A549 (cell line): Measurements from ENCODE around the gene AMIGO3. TPM values are rescaled to one million over a fixed set of nuclear protein-coding genes. Genes with fewer than 3 reads are reported as not detected.

ENCODE experiments used
- ATAC-seq, 2 experiments: fragments of 200-7000 bp in 1 of 2; fragments of >200 bp in 1 of 2; cut with Nextera tagmentation in 1 of 2; cut with Tn5 transposase in 1 of 2; 3 replicates each; pipeline versions ENCODE4 v1.8.0 to v1.9.1; 2018 to 2020; ENCODE audit warnings: mild to moderate bottlenecking in 1 of 2, moderate library complexity in 1 of 2
- CTCF ChIA-PET: fragments of 300-600 bp; sonication (Branson Sonifier 250); formaldehyde crosslinking; extraction: SDS; loops from one replicate; lab custom pipeline; 2021; ENCODE audit warnings: antibody characterized with exemption, inconsistent platforms; lab: Yijun Ruan, JAX
- POLR2A ChIA-PET: fragments of 350-600 bp; formaldehyde crosslinking; extraction: SDS; loops from one replicate; lab custom pipeline; 2021; ENCODE audit warnings: antibody characterized with exemption, inconsistent platforms; lab: Yijun Ruan, JAX
- DNase-seq, 2 experiments: peaks; one replicate each; pipeline versions ENCODE4 v3.0.0 to v3.0.0-alpha.2; 2011 to 2016; ENCODE audit warnings: low read depth in 1 of 2, low spot score in 1 of 2
- FAIRE-seq: peaks from 2 replicates; lab custom pipeline; 2011; peaks lifted over from hg19 to GRCh38; lab: Jason Lieb, UNC
- H3K27ac ChIP-seq, 2 experiments: fragments of >200 bp; sonication (Bioruptor Twin); formaldehyde crosslinking; 3 replicates each; pipeline ENCODE4 v1.5.1; 2016 to 2017
- H3K4me1 ChIP-seq: fragments of >200 bp; sonication (Bioruptor Twin); formaldehyde crosslinking; 3 replicates; pipeline ENCODE4 v1.6.1; 2016
- H3K4me2 ChIP-seq: fragments of >200 bp; sonication (Bioruptor Twin); formaldehyde crosslinking; 3 replicates; pipeline ENCODE4 v1.6.1; 2016
- H3K4me3 ChIP-seq: fragments of >200 bp; sonication (Bioruptor Twin); formaldehyde crosslinking; 3 replicates; pipeline ENCODE4 v1.5.1; 2016
- H3K9me3 ChIP-seq: fragments of >200 bp; sonication (Bioruptor Twin); formaldehyde crosslinking; 3 replicates; pipeline ENCODE4 v1.6.1; 2016
- ATOH8 ChIP-seq: fragments of 250-450 bp; sonication (Bioruptor Pico); IDR thresholded peaks from 2 replicates; pipeline ENCODE4 v1.5.0; 2020; ENCODE audit warnings: low read depth, mild to moderate bottlenecking, moderate library complexity
- BHLHE40 ChIP-seq: IDR thresholded peaks from 2 replicates; pipeline ENCODE4 v1.6.1; 2012; ENCODE audit warnings: low read depth, low read length, inconsistent platforms
- CBX8 ChIP-seq: fragments of 200-600 bp; sonication (generic); IDR thresholded peaks from 2 replicates; pipeline ENCODE4 v1.6.1; 2016
- CHD2 ChIP-seq: fragments of 150-350 bp; IDR thresholded peaks from 2 replicates; pipeline ENCODE4 v1.6.1; 2014; ENCODE audit warnings: low read length; ENCODE audit not compliant: partially characterized antibody
- CTCF ChIP-seq: fragments of >200 bp; sonication (Bioruptor Twin); formaldehyde crosslinking; IDR thresholded peaks from 3 replicates; pipeline ENCODE4 v1.5.1; 2016
- E2F6 ChIP-seq: IDR thresholded peaks from 2 replicates; pipeline ENCODE4 v1.6.1; 2012; ENCODE audit warnings: low read depth, borderline replicate concordance
- FOXS1 ChIP-seq: fragments of 250-450 bp; sonication (Bioruptor Pico); IDR thresholded peaks from 2 replicates; pipeline ENCODE4 v1.5.0; 2020; ENCODE audit warnings: mild to moderate bottlenecking, moderate library complexity
- GATA3 ChIP-seq: IDR thresholded peaks from 2 replicates; pipeline ENCODE4 v1.6.1; 2012; ENCODE audit warnings: borderline replicate concordance
- HEYL ChIP-seq: fragments of 250-450 bp; sonication (Bioruptor Pico); IDR thresholded peaks from 2 replicates; pipeline ENCODE4 v1.8.0; 2021; ENCODE audit warnings: mild to moderate bottlenecking, moderate library complexity
- HOXA7 ChIP-seq: fragments of 250-450 bp; sonication (Bioruptor Pico); IDR thresholded peaks from 2 replicates; pipeline ENCODE4 v1.5.0; 2020; ENCODE audit warnings: mild to moderate bottlenecking, moderate library complexity
- KDM5A ChIP-seq: fragments of 200-600 bp; sonication (generic); IDR thresholded peaks from 2 replicates; pipeline ENCODE4 v1.6.1; 2016; ENCODE audit warnings: antibody characterized with exemption, mild to moderate bottlenecking
- MYC ChIP-seq: IDR thresholded peaks from 2 replicates; pipeline ENCODE4 v1.6.1; 2012; ENCODE audit warnings: mild to moderate bottlenecking, inconsistent platforms, low read length, improper control_type of control experiment, borderline replicate concordance
- NPAS2 ChIP-seq: fragments of 250-450 bp; sonication (Bioruptor Pico); IDR thresholded peaks from 2 replicates; pipeline ENCODE4 v1.8.0; 2022; ENCODE audit warnings: mild to moderate bottlenecking, moderate library complexity, borderline replicate concordance
- NR3C1 ChIP-seq: fragments of >200 bp; sonication (Bioruptor Twin); formaldehyde crosslinking; IDR thresholded peaks from 3 replicates; pipeline ENCODE4 v1.6.1; 2017
- PHF8 ChIP-seq: fragments of 200-600 bp; sonication (generic); IDR thresholded peaks from 2 replicates; pipeline ENCODE4 v1.6.1; 2016; ENCODE audit warnings: low read depth, mild to moderate bottlenecking, antibody characterized with exemption, moderate library complexity, borderline replicate concordance
- RAD21 ChIP-seq, 2 experiments: fragments of >200 bp in 1 of 2; sonication (Bioruptor Twin) in 1 of 2; formaldehyde crosslinking in 1 of 2; IDR thresholded peaks in 1 of 2; conservative IDR thresholded peaks in 1 of 2; 2 replicates in 1 of 2; 3 replicates in 1 of 2; pipeline ENCODE4 v1.6.1; 2012 to 2018; ENCODE audit warnings: inconsistent platforms in 1 of 2
- REST ChIP-seq: fragments of 200-600 bp; sonication (generic); IDR thresholded peaks from 2 replicates; pipeline ENCODE4 v1.6.1; 2016; ENCODE audit warnings: antibody characterized with exemption, mild to moderate bottlenecking, moderate library complexity
- RFX5 ChIP-seq: fragments of 450-650 bp; IDR thresholded peaks from 2 replicates; pipeline ENCODE4 v1.7.1; 2014; ENCODE audit warnings: antibody characterized with exemption, mild to moderate bottlenecking, moderate library complexity
- RNF2 ChIP-seq: fragments of 200-600 bp; sonication (generic); IDR thresholded peaks from 2 replicates; pipeline ENCODE4 v1.6.1; 2016; ENCODE audit warnings: low read depth, mild to moderate bottlenecking, antibody characterized with exemption, moderate library complexity, borderline replicate concordance
- SREBF2 ChIP-seq: fragments of 450-650 bp; IDR thresholded peaks from 2 replicates; pipeline ENCODE4 v1.6.1; 2014; ENCODE audit warnings: mild to moderate bottlenecking, moderate library complexity
- USF2 ChIP-seq: fragments of 450-650 bp; IDR thresholded peaks from 2 replicates; pipeline ENCODE4 v1.6.1; 2014; ENCODE audit warnings: antibody characterized with exemption
- WGBS: methylation state at CpG from one replicate; pipeline ENCODE4 v1.1.6; 2017; ENCODE audit errors: missing lambda C conversion rate; 5-methylcytosine and 5-hydroxymethylcytosine counted together
- polyA plus RNA-seq, 4 experiments: library from polyadenylated mRNA; depleted of rRNA in 3 of 4; stranded (reverse); fragments of >200 nt; fragmentation: RNase III in 1 of 4; extraction: RNeasy Plus Mini Kit Qiagen cat#74134 plus additional on column Dnase treatment in 1 of 4; gene quantifications; 2 replicates in 3 of 4; 3 replicates in 1 of 4; pipeline ENCODE4 v1.2.3, GENCODE V29; 2011 to 2017

AMIGO3 gene
- polyA plus RNA-seq, 2 of the 4 experiments (the other 2 are of a cell fraction): 0.03 TPM; not detected in 1

- no peak for TF ChIP-seq USF2
Measured at GRCh38 chr3:49683162-49683561, 36.3 kb downstream of the AMIGO3 start (continued).

- CTCF ChIA-PET: interaction anchor here (1.0 to 2.1 kb wide), 3 partner anchors 10 to 142 kb away, joined by 4 to 10 read pairs (median 6); no protein-coding TSS in a partner anchor
- Histone ChIP-seq H3K4me1 (no peaks in the 10 kb centered on the region), H3K9me3 (no peaks in the 10 kb centered on the region), H3K27ac (no peak overlapping the region), H3K4me3 (no peak overlapping the region), H3K4me2 (no peak overlapping the region)
- ATAC-seq: no peak
- FAIRE-seq: no peak
- no peak for DNase-seq
- POLR2A ChIA-PET: no interaction called here
- TF ChIP-seq HOXA7 (CRISPR knock-in tag) (no peak), PHF8 (no peak), CBX8 (no peak), CTCF (no peak), CHD2 (no peak), BHLHE40 (no peak), KDM5A (no peak), GATA3 (no peak), MYC (no peak), REST (no peak), RNF2 (no peak)
- WGBS: 94% methylated on average over 4 of the region's 4 CpGs
Measured at GRCh38 chr3:49681543-49681942, 37.9 kb downstream of the AMIGO3 start.

GRCh38 chr3:49681232-49681522, 38.3 kb downstream of the AMIGO3 start:
- POLR2A ChIA-PET: no interaction called here
- ATAC-seq: no peak
- no peaks in the 10 kb centered on the region for H3K4me1 ChIP-seq
- H3K27ac ChIP-seq: no peak overlapping the region
- DNase-seq: no peak
- CTCF ChIA-PET: interaction anchor here (1.0 to 2.3 kb wide), 3 partner anchors 9 to 142 kb away, joined by 4 to 13 read pairs (median 6); no protein-coding TSS in a partner anchor
- 100% methylated on average over 2 of the region's 2 CpGs for WGBS
- no peaks in the 10 kb centered on the region for H3K9me3 ChIP-seq
- FAIRE-seq: no peak
- H3K4me3 ChIP-seq: no peak overlapping the region
- no peak overlapping the region for H3K4me2 ChIP-seq
- TF ChIP-seq HEYL (CRISPR knock-in tag) (no peak), FOXS1 (CRISPR knock-in tag) (no peak), E2F6 (no peak), NPAS2 (CRISPR knock-in tag) (no peak), CBX8 (no peak), SREBF2 (no peak), NR3C1 (no peak), ATOH8 (CRISPR knock-in tag) (no peak), PHF8 (no peak), RFX5 (no peak), RAD21 (conservative IDR thresholded peaks at IDR 0.05 in 1 of 2, IDR thresholded peaks at IDR 0.05 in 1 of 2) (no peak)
